Keratinocyte (primary cell): Measurements from ENCODE around the gene PITPNC1. TPM values are rescaled to one million over a fixed set of nuclear protein-coding genes. Genes with fewer than 3 reads are reported as not detected.

ENCODE experiments used
- DNase-seq: peaks from one replicate; pipeline ENCODE4 v3.0.0-alpha.2; 2011; ENCODE audit warnings: low read depth, missing footprints, low spot score
- FAIRE-seq: peaks from 2 replicates; lab custom pipeline; 2011; peaks lifted over from hg19 to GRCh38; lab: Jason Lieb, UNC
- H2AFZ ChIP-seq: 2 replicates; pipeline ENCODE4 v1.6.0; 2012; ENCODE audit warnings: low read length, control low read depth, inconsistent platforms; ENCODE audit not compliant: control insufficient read depth
- H3K27ac ChIP-seq: 2 replicates; pipeline ENCODE4 v1.5.1; 2011; ENCODE audit warnings: low read length; ENCODE audit not compliant: control insufficient read depth, insufficient read depth
- H3K27me3 ChIP-seq: 3 replicates; pipeline ENCODE4 v1.6.0; 2011; ENCODE audit warnings: low read length; ENCODE audit not compliant: control insufficient read depth, insufficient read depth; ENCODE audit errors: extremely low read depth
- H3K36me3 ChIP-seq, 2 experiments: 2 replicates in 1 of 2; 3 replicates in 1 of 2; pipeline ENCODE4 v1.5.1; 2011; ENCODE audit warnings: low read length in 2 of 2, mild to moderate bottlenecking in 1 of 2; ENCODE audit not compliant: control insufficient read depth in 2 of 2, insufficient read depth in 2 of 2; ENCODE audit errors: extremely low read depth in 1 of 2
- H3K4me1 ChIP-seq: 3 replicates; pipeline ENCODE4 v1.5.1; 2011; ENCODE audit warnings: low read length; ENCODE audit not compliant: control insufficient read depth, insufficient read depth; ENCODE audit errors: extremely low read depth
- H3K4me2 ChIP-seq: 3 replicates; pipeline ENCODE4 v1.6.0; 2011; ENCODE audit warnings: low read depth, low read length; ENCODE audit not compliant: control insufficient read depth, insufficient read depth; ENCODE audit errors: extremely low read depth
- H3K4me3 ChIP-seq, 3 experiments: fragments of 200-600 bp in 1 of 3; sonication (generic) in 1 of 3; 2 replicates in 2 of 3; 3 replicates in 1 of 3; pipeline ENCODE4 v1.5.1; 2011 to 2016; ENCODE audit warnings: low read length in 3 of 3, mild to moderate bottlenecking in 3 of 3, control low read depth in 2 of 3, inconsistent platforms in 1 of 3, low read depth in 1 of 3, mixed read lengths in 1 of 3, mixed run types in 1 of 3, moderate library complexity in 1 of 3; ENCODE audit not compliant: control insufficient read depth in 2 of 3, insufficient read depth in 2 of 3; ENCODE audit errors: extremely low read depth in 1 of 3
- H3K79me2 ChIP-seq: 2 replicates; pipeline ENCODE4 v1.6.0; 2012; ENCODE audit warnings: low read length; ENCODE audit not compliant: control insufficient read depth, insufficient read depth
- H3K9ac ChIP-seq: 3 replicates; pipeline ENCODE4 v1.6.0; 2011; ENCODE audit warnings: low read length; ENCODE audit not compliant: control insufficient read depth, insufficient read depth; ENCODE audit errors: extremely low read depth
- H3K9me1 ChIP-seq: 3 replicates; pipeline ENCODE4 v1.6.0; 2011; ENCODE audit warnings: low read length; ENCODE audit not compliant: control insufficient read depth, insufficient read depth; ENCODE audit errors: extremely low read depth
- H3K9me3 ChIP-seq: 2 replicates; pipeline ENCODE4 v1.5.1; 2012; ENCODE audit warnings: low read depth, low read length; ENCODE audit not compliant: control insufficient read depth
- H4K20me1 ChIP-seq: 3 replicates; pipeline ENCODE4 v1.6.0; 2011; ENCODE audit warnings: low read length; ENCODE audit not compliant: control insufficient read depth, insufficient read depth; ENCODE audit errors: extremely low read depth
- EZH2 ChIP-seq: IDR thresholded peaks from one replicate; pipeline ENCODE4 v1.6.1; 2012; ENCODE audit warnings: inconsistent platforms, mild to moderate bottlenecking, low read length, moderate library complexity
- dilution Hi-C: fragments of 300-500 bp; cut with MboI; formaldehyde crosslinking; loops from one replicate; pipeline ENCODE4 v1.7.0; 2020; ENCODE audit warnings: low sequenced_read_pairs; ENCODE audit not compliant: extremely low pct_ligation_motif_present
- polyA plus RNA-seq, 5 experiments: library from polyadenylated mRNA; depleted of rRNA in 3 of 5; stranded (reverse) in 3 of 5; stranded (forward) in 1 of 5; unstranded in 1 of 5; fragments of >200 nt; gene quantifications; 1 replicate in 1 of 5; 2 replicates in 3 of 5; 3 replicates in 1 of 5; pipeline versions ENCODE4 v1.2.1 to v1.2.3, GENCODE V29; 2011 to 2012; ENCODE audit warnings: missing spikeins in 2 of 5, low read depth in 1 of 5, low replicate concordance in 1 of 5
- TF ChIP-seq, protein P1 (sequence below), 3 experiments: IDR thresholded peaks in 1 of 3; conservative IDR thresholded peaks in 1 of 3; optimal IDR thresholded peaks in 1 of 3; 2 replicates in 2 of 3; 3 replicates in 1 of 3; pipeline versions ENCODE3 to v1.5.1; 2011; ENCODE audit warnings: low read length in 3 of 3, mild to moderate bottlenecking in 3 of 3, moderate library complexity in 2 of 3, control low read depth in 1 of 3, inconsistent platforms in 1 of 3; ENCODE audit not compliant: insufficient read depth in 2 of 3; ENCODE audit errors: extremely low read depth in 1 of 3

PITPNC1 gene
- polyA plus RNA-seq, 1 donor (not counting 4 experiments of a cell fraction or from before 2014, with no cell fraction given): 24.8 TPM

DNA sequence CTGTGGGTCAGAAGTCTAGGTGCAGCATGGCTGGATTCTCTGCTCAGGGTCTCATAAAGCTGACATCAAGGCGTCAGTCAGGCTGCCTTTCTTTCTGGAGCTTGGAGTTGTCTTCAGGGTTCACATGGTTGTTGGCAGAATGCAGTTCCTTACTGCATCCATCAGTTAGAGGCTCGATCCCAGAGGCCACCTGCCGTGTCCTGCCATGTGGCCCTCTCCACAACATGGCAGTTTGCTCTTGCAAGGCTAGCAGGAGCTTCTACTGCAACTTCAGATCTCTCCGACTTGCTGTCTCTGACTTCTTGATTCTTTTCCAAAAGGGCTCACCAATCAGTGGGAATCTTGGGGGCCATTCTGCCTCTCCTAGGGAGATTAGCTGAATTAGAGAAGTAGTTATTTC is 11.9 kb downstream of the PITPNC1 start:
- dilution Hi-C loops: no loop called here
- Histone ChIP-seq H3K4me2 (no peak overlapping the region), H3K79me2 (peaks cover 33% of the 10 kb centered on the region), H3K27me3 (no peaks in the 10 kb centered on the region), H2AFZ (no peak overlapping the region), H3K4me3 (no peak overlapping the region), H3K9me3 (no peaks in the 10 kb centered on the region), H3K9ac (no peak overlapping the region), H3K27ac (no peak overlapping the region), H3K4me1 (peaks cover 14% of the 10 kb centered on the region), H3K9me1 (no peaks in the 10 kb centered on the region), H4K20me1 (no peaks in the 10 kb centered on the region), H3K36me3 (peaks cover 0 to 1% of the 10 kb centered on the region in 2 experiments)
- TF ChIP-seq, protein P1, sequence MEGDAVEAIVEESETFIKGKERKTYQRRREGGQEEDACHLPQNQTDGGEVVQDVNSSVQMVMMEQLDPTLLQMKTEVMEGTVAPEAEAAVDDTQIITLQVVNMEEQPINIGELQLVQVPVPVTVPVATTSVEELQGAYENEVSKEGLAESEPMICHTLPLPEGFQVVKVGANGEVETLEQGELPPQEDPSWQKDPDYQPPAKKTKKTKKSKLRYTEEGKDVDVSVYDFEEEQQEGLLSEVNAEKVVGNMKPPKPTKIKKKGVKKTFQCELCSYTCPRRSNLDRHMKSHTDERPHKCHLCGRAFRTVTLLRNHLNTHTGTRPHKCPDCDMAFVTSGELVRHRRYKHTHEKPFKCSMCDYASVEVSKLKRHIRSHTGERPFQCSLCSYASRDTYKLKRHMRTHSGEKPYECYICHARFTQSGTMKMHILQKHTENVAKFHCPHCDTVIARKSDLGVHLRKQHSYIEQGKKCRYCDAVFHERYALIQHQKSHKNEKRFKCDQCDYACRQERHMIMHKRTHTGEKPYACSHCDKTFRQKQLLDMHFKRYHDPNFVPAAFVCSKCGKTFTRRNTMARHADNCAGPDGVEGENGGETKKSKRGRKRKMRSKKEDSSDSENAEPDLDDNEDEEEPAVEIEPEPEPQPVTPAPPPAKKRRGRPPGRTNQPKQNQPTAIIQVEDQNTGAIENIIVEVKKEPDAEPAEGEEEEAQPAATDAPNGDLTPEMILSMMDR (optimal IDR thresholded peaks at IDR 0.05 in 1 of 3, IDR thresholded peaks at IDR 0.05 in 1 of 3, conservative IDR thresholded peaks at IDR 0.05 in 1 of 3; ENCODE audit: extremely low read depth in 1 of 3, insufficient read depth in 2 of 3, low read length in 3 of 3): no peak
- TF ChIP-seq EZH2: no peak
- FAIRE-seq (no peak), DNase-seq (no peak)

DNA sequence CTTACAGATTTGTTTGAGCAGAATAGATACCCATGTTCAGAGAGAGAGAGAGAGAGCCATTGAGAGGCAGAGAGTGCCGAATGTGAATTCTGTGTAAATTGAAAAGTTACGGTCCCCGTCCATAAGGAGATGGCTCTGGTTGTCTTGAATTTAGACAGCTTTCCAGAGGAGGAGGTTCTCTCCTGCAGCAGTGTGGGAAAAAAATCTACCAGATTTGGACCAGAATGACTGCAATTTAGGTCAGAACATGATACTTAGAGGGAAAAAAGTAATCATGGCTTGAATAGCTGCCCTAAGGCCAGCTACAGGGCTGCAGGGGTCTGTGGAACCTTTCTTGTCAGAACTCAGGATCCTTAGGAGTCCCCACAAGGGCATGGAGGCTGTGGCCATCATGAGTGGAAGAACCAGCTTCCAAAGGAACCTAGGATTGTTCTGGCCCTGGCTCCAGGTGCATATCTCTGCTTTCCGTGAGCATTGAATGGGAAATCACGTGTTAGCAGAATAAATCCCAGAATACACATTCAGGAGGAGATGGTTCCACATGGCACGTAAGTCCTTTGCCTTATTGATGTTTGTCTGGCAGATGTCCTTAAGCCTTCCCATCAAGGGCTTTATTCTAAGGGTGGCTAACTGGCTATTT is 13.0 kb downstream of the PITPNC1 start:
- peaks cover 0 to 1% of the 10 kb centered on the region in 2 experiments for H3K36me3 ChIP-seq
- H3K4me3 ChIP-seq: no peak overlapping the region
- dilution Hi-C loops: no loop called here
- H3K9me1 ChIP-seq: no peaks in the 10 kb centered on the region
- H3K79me2 ChIP-seq: peaks cover 29% of the 10 kb centered on the region
- TF ChIP-seq EZH2: no peak
- TF ChIP-seq, protein P1 (optimal IDR thresholded peaks at IDR 0.05 in 1 of 3, IDR thresholded peaks at IDR 0.05 in 1 of 3, conservative IDR thresholded peaks at IDR 0.05 in 1 of 3; ENCODE audit: extremely low read depth in 1 of 3, insufficient read depth in 2 of 3, low read length in 3 of 3): no peak
- H2AFZ ChIP-seq: no peak overlapping the region
- peaks cover 14% of the 10 kb centered on the region for H3K4me1 ChIP-seq
- FAIRE-seq (no peak), DNase-seq (no peak)
- H3K4me2 ChIP-seq: peak overlapping the region; percentile 36
- H4K20me1 ChIP-seq: no peaks in the 10 kb centered on the region
- no peaks in the 10 kb centered on the region for H3K9me3 ChIP-seq
- H3K27ac ChIP-seq: no peak overlapping the region
- no peaks in the 10 kb centered on the region for H3K27me3 ChIP-seq
- H3K9ac ChIP-seq: no peak overlapping the region
